GM12878 (cell line): ENCODE results near the gene ANKRD62. TPM values are rescaled to one million over a fixed set of nuclear protein-coding genes. Genes with fewer than 3 reads are reported as not detected.
"Not testable (repeated sequence)": the region's sequence is repeated elsewhere in the genome, so short reads cannot be mapped to it uniquely, and the experiment has no call there.

ENCODE experiments used
- ATAC-seq: fragments of 200-7000 bp; cut with Tn5 transposase; 3 replicates; pipeline ENCODE4 v1.9.1; 2020; ENCODE audit warnings: mild to moderate bottlenecking, moderate library complexity
- BruUV-seq: library from RNA; stranded (reverse); fragments of 400-500 nt; replicated peaks from 2 replicates; lab custom pipeline; 2021; lab: Mats Ljungman, UMichigan
- CTCF ChIA-PET: fragments of 300-600 bp; sonication (Branson Sonifier 250); formaldehyde crosslinking; extraction: SDS; loops from one replicate; lab custom pipeline; 2021; ENCODE audit warnings: inconsistent platforms; lab: Yijun Ruan, JAX
- POLR2A ChIA-PET: fragments of 350-600 bp; formaldehyde crosslinking; extraction: SDS; loops from one replicate; lab custom pipeline; 2021; ENCODE audit warnings: inconsistent platforms; lab: Charles Lee
- RAD21 ChIA-PET: fragments of 300-600 bp; sonication (Branson Sonifier 250); formaldehyde crosslinking; loops from one replicate; lab custom pipeline; 2023; ENCODE audit warnings: antibody characterized with exemption; ENCODE audit not compliant: unreplicated experiment; lab: Charles Lee
- SMC1A ChIA-PET: fragments of 300-600 bp; sonication (Branson Sonifier 250); formaldehyde crosslinking; loops from one replicate; lab custom pipeline; 2023; ENCODE audit not compliant: unreplicated experiment, uncharacterized antibody; lab: Charles Lee
- DNase-seq: peaks from one replicate; pipeline ENCODE4 v3.0.0-alpha.2; 2011; ENCODE audit warnings: low read depth, low spot score
- FAIRE-seq: peaks from 3 replicates; lab custom pipeline; 2011; peaks lifted over from hg19 to GRCh38; lab: Jason Lieb, UNC
- H2AFZ ChIP-seq: 2 replicates; pipeline ENCODE4 v1.6.0; 2011; ENCODE audit warnings: low read depth, low read length, control low read depth; ENCODE audit not compliant: control insufficient read depth
- H3K27ac ChIP-seq: 2 replicates; pipeline ENCODE4 v1.5.1; 2011; ENCODE audit warnings: control low read depth; ENCODE audit not compliant: control insufficient read depth, insufficient read depth
- H3K27me3 ChIP-seq, 2 experiments: replicated peaks in 1 of 2; 2 replicates each; pipeline versions ENCODE4 v1.6.0 to v1.6.1; 2011; ENCODE audit warnings: low read length in 1 of 2; ENCODE audit not compliant: control insufficient read depth in 2 of 2, insufficient read depth in 2 of 2
- H3K36me3 ChIP-seq, 2 experiments: 2 replicates each; pipeline ENCODE4 v1.5.1; 2011; ENCODE audit warnings: low read length in 1 of 2; ENCODE audit not compliant: control insufficient read depth in 2 of 2, insufficient read depth in 2 of 2
- H3K4me1 ChIP-seq: 2 replicates; pipeline ENCODE4 v1.6.1; 2011; ENCODE audit warnings: mild to moderate bottlenecking, low read length, moderate library complexity, mixed read lengths; ENCODE audit not compliant: control insufficient read depth, insufficient read depth
- H3K4me2 ChIP-seq: 2 replicates; pipeline ENCODE4 v1.6.0; 2011; ENCODE audit warnings: control low read depth; ENCODE audit not compliant: control insufficient read depth, insufficient read depth
- H3K4me3 ChIP-seq: fragments of 200-600 bp; sonication (generic); 2 replicates; pipeline ENCODE4 v1.5.1; 2016
- H3K79me2 ChIP-seq: 2 replicates; pipeline ENCODE4 v1.6.0; 2011; ENCODE audit warnings: low read length; ENCODE audit not compliant: control insufficient read depth, insufficient read depth
- H3K9ac ChIP-seq: 2 replicates; pipeline ENCODE4 v1.8.0; 2011; ENCODE audit warnings: low read length, control low read depth, mixed read lengths; ENCODE audit not compliant: control insufficient read depth, insufficient read depth
- H3K9me3 ChIP-seq: replicated peaks from 3 replicates; pipeline ENCODE4 v1.5.1; 2011; ENCODE audit warnings: mild to moderate bottlenecking, low read length; ENCODE audit not compliant: control insufficient read depth, insufficient read depth
- H4K20me1 ChIP-seq: 2 replicates; pipeline ENCODE4 v1.6.0; 2011; ENCODE audit not compliant: control insufficient read depth, insufficient read depth
- GABPA ChIP-seq: IDR thresholded peaks from 2 replicates; pipeline ENCODE4 v1.6.1; 2014; ENCODE audit warnings: antibody characterized with exemption, low read depth, mild to moderate bottlenecking, inconsistent platforms
- RELA ChIP-seq: fragments of 450-650 bp; IDR thresholded peaks from 2 replicates; pipeline ENCODE4 v1.8.0; 2014; ENCODE audit warnings: borderline replicate concordance; ENCODE audit not compliant: partially characterized antibody
- SUZ12 ChIP-seq: fragments of 200-600 bp; sonication (generic); IDR thresholded peaks from one replicate; pipeline ENCODE4 v1.6.1; 2018; ENCODE audit warnings: antibody characterized with exemption, mild to moderate bottlenecking; ENCODE audit not compliant: unreplicated experiment
- TBL1XR1 ChIP-seq: IDR thresholded peaks from 2 replicates; pipeline ENCODE4 v1.6.1; 2012; ENCODE audit warnings: low read depth, low read length, improper control_type of control experiment
- WRNIP1 ChIP-seq: IDR thresholded peaks from 2 replicates; pipeline ENCODE4 v1.6.1; 2011; ENCODE audit warnings: low read depth, low read length, improper control_type of control experiment, borderline replicate concordance
- WGBS: methylation state at CpG from one replicate; pipeline ENCODE4 v1.1.6; 2016; ENCODE audit warnings: low lambda C conversion rate; ENCODE audit not compliant: insufficient replicate concordance, insufficient coverage; ENCODE audit errors: missing lambda C conversion rate; 5-methylcytosine and 5-hydroxymethylcytosine counted together
- in situ Hi-C: fragments of 300-500 bp; cut with MboI; formaldehyde crosslinking; loops from 9 replicates; pipeline ENCODE4 v1.14.3; 2018; ENCODE audit warnings: mixed read lengths
- intact Hi-C: fragments of 100-400 bp; cut with micrococcal nuclease; formaldehyde crosslinking; loops from one replicate; pipeline ENCODE4 v1.14.2; 2022; ENCODE audit not compliant: unreplicated experiment
- polyA plus RNA-seq, 11 experiments: library from polyadenylated mRNA; depleted of rRNA in 4 of 11; unstranded in 6 of 11; stranded (reverse) in 5 of 11; fragments of >200 nt; fragmentation: Nextera tagmentation in 4 of 11; fragmentation: Illumina TruSeq in 1 of 11; extraction: Ambion mirVana in 4 of 11; extraction: Trizol in 1 of 11; gene quantifications; 1 replicate in 1 of 11; 2 replicates in 10 of 11; pipeline versions ENCODE4 v1.2.1 to v1.2.3, GENCODE V29; 2011 to 2016; ENCODE audit warnings: inconsistent platforms in 2 of 11, missing spikeins in 2 of 11, low read depth in 1 of 11
- total RNA-seq, 4 experiments: library from RNA; depleted of rRNA in 3 of 4; stranded (reverse); fragments of >200 nt in 3 of 4; fragmentation: Illumina TruSeq in 1 of 4; extraction: Trizol in 1 of 4; gene quantifications; 2 replicates each; pipeline versions ENCODE4 v1.2.1 to v1.2.3, GENCODE V29; 2013 to 2021
- TF ChIP-seq, protein P1 (sequence below): fragments of 450-650 bp; IDR thresholded peaks from 2 replicates; pipeline ENCODE4 v1.6.1; 2017; ENCODE audit warnings: low read depth, mild to moderate bottlenecking, moderate library complexity

Gene ANKRD62
- total and polyA plus RNA-seq, 10 of the 15 experiments (the other 5 are each of a cell fraction or from before 2014, with no cell fraction given): not detected

DNA sequence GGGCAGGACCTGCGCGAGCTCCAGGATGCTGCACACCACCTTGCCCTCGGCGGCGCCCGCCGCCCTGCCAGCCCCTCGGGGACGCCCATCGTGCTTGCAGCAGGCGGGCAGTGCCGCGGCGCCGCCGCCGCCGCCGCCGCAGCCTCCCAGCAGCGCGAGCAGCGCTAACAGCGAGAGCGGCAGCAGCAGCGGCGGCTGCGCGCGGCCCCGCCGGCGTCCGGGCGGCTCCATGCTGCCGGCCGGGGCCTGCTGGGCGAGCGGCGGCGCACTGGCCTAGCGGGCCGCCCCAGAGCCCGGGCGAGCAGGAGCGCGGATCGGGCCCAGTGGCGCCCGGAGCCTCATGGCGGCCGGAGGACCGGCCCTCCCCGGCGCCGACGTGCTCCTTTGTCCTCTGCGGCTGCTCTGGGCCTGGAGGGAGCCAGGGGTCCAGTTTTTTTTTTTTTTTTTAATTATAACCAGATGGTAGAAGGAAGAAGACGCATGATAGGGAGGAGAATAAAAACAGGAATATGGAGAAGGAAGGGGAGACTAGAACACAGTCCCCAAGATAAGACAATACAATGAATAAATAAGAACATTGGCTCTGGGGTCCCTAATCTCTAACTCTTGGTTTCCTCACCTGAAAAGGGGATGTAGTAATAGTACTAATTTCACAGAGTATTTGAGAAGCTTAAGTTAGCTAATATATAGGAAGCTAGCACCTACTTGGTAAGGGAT, 17.1 kb upstream of the ANKRD62 start:
- no peak overlapping the region for H3K4me3 ChIP-seq
- no peaks in the 10 kb centered on the region for H4K20me1 ChIP-seq
- TF ChIP-seq, protein P1, sequence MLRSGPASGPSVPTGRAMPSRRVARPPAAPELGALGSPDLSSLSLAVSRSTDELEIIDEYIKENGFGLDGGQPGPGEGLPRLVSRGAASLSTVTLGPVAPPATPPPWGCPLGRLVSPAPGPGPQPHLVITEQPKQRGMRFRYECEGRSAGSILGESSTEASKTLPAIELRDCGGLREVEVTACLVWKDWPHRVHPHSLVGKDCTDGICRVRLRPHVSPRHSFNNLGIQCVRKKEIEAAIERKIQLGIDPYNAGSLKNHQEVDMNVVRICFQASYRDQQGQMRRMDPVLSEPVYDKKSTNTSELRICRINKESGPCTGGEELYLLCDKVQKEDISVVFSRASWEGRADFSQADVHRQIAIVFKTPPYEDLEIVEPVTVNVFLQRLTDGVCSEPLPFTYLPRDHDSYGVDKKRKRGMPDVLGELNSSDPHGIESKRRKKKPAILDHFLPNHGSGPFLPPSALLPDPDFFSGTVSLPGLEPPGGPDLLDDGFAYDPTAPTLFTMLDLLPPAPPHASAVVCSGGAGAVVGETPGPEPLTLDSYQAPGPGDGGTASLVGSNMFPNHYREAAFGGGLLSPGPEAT: no peak
- TF ChIP-seq RELA (no peak), TBL1XR1 (no peak), SUZ12 (no peak), WRNIP1 (no peak), GABPA (no peak)
- TF ChIP-seq, all 136 proteins: peak for 0
- Histone ChIP-seq H3K27ac (no peak overlapping the region), H3K4me1 (no peaks in the 10 kb centered on the region), H2AFZ (no peak overlapping the region), H3K9me3 (no peaks in the 10 kb centered on the region), H3K9ac (no peak overlapping the region), H3K27me3 (no peaks in the 10 kb centered on the region), H3K4me2 (no peak overlapping the region), H3K36me3 (no peaks in the 10 kb centered on the region), H3K79me2 (no peaks in the 10 kb centered on the region)
- SMC1A ChIA-PET: no interaction called here
- POLR2A ChIA-PET: no interaction called here
- in situ Hi-C loops: no loop called here
- FAIRE-seq: no peak
- WGBS: 86% methylated on average over 24 of the region's 59 CpGs
- intact Hi-C loops: no loop called here
- no TSS peak for BruUV-seq
- ATAC-seq: peak; percentile 48
- no peak for DNase-seq
- RAD21 ChIA-PET: no interaction called here
- CTCF ChIA-PET: no interaction called here

DNA sequence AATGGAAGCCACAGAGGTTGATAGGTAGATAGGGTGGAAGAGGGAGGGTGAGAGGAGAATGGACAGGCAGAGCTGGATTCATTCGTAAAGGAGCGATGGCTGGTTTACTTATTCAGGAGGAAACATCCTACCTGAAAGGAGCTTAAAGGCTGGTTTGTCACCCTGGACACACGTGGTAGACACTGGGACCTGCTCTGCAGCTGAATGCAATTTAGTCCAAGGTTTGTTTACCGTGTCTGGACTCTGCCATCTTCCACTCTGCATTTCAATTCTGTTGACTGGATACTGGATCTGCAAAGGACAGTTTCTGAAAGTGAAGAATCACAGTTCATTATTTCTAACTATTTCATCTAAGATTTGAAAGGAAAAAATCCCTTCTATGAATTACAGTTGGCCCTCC, 15.6 kb upstream of the ANKRD62 start:
- H3K36me3 ChIP-seq, RAD21 ChIA-PET, POLR2A ChIA-PET, H3K4me1 ChIP-seq, H3K9ac ChIP-seq, H3K27me3 ChIP-seq, H3K4me3 ChIP-seq, in situ Hi-C loops, BruUV-seq, CTCF ChIA-PET, intact Hi-C loops, SMC1A ChIA-PET, H3K27ac ChIP-seq, H3K9me3 ChIP-seq, H4K20me1 ChIP-seq, H3K4me2 ChIP-seq, H3K79me2 ChIP-seq, H2AFZ ChIP-seq, DNase-seq, FAIRE-seq, ATAC-seq: not testable (repeated sequence)
- 13% methylated on average over 2 of the region's 4 CpGs for WGBS
